ENCODE results near the gene CFAP65. TPM values are rescaled to one million over a fixed set of nuclear protein-coding genes. Genes with fewer than 3 reads are reported as not detected.

Gene CFAP65
- total RNA-seq (not detected), polyA plus RNA-seq (ENCODE audit: insufficient read depth in 1 of 8, insufficient read length in 8 of 8, low replicate concordance in 1 of 8) (under 1 TPM in 2 of 8 donors, not detected in 6; 0.05 to 0.54 TPM)
- long read RNA-seq, donor 1: 0 reads
- long read RNA-seq, donor 2: 0 reads
- long read RNA-seq, donor 3: 0 reads
- long read RNA-seq, donor 4: 0 reads
- long read RNA-seq, donor 5: 0 reads
- long read RNA-seq, donor 6: 0 reads
- long read RNA-seq, donor 7: 0 reads
- long read RNA-seq, donor 8: 0 reads
- long read RNA-seq, donor 9: 0 reads
- long read RNA-seq, donor 10: 0 reads
- long read RNA-seq, donor 11: 0 reads

- Histone ChIP-seq H3K9me3 (replicated peaks; ENCODE audit: control insufficient read depth, low read depth, low read length) (no peaks in the 10 kb centered on the region), H3K4me3 (ENCODE audit: low read length) (no peak within 1 kb of the TSS), H3K36me3 (ENCODE audit: control insufficient read depth, insufficient read depth, low read length) (no peaks in the 10 kb centered on the region), H3K27me3 (ENCODE audit: control insufficient read depth, insufficient read depth, low read length) (peaks cover 28% of the 10 kb centered on the region), H3K4me1 (ENCODE audit: control insufficient read depth, insufficient read depth, low read length) (no peaks in the 10 kb centered on the region), H3K27ac (ENCODE audit: low read length) (no peak within 1 kb of the TSS)
- 3% methylated on average over 16 of the region's 21 CpGs for WGBS (ENCODE audit: insufficient coverage)
- peak; percentile 20 for DNase-seq
Measured at GRCh38 chr2:219041252-219041651, at the start of gene CFAP65. TSS of gene CFAP65 (minus strand) at chr2:219041516. CDS start at chr2:219039048, 2,468 bp downstream.

- peaks cover 5% of the 10 kb centered on the region for H3K4me1 ChIP-seq (ENCODE audit: control insufficient read depth, insufficient read depth, low read length)
- H3K9me3 ChIP-seq (replicated peaks; ENCODE audit: control insufficient read depth, low read depth, low read length): no peaks in the 10 kb centered on the region
- DNase-seq: no peak
- H3K36me3 ChIP-seq (ENCODE audit: control insufficient read depth, insufficient read depth, low read length): no peaks in the 10 kb centered on the region
- H3K27me3 ChIP-seq (ENCODE audit: control insufficient read depth, insufficient read depth, low read length): no peaks in the 10 kb centered on the region
- no peak overlapping the region for H3K27ac ChIP-seq (ENCODE audit: low read length)
- no CpG with 5 or more reads among the region's 4 CpGs for WGBS (ENCODE audit: insufficient coverage)
- no peak overlapping the region for H3K4me3 ChIP-seq (ENCODE audit: low read length)
Measured at GRCh38 chr2:219090436-219091299, 49.4 kb upstream of the CFAP65 start.

- no peak for DNase-seq
- Histone ChIP-seq H3K27ac (ENCODE audit: low read length) (no peak overlapping the region), H3K4me1 (ENCODE audit: control insufficient read depth, insufficient read depth, low read length) (peaks cover 5% of the 10 kb centered on the region), H3K4me3 (ENCODE audit: low read length) (no peak overlapping the region), H3K9me3 (replicated peaks; ENCODE audit: control insufficient read depth, low read depth, low read length) (no peaks in the 10 kb centered on the region), H3K36me3 (ENCODE audit: control insufficient read depth, insufficient read depth, low read length) (no peaks in the 10 kb centered on the region), H3K27me3 (ENCODE audit: control insufficient read depth, insufficient read depth, low read length) (no peaks in the 10 kb centered on the region)
- WGBS (ENCODE audit: insufficient coverage): no CpG with 5 or more reads among the region's 4 CpGs
Measured at GRCh38 chr2:219089330-219089729, 48.0 kb upstream of the CFAP65 start.

GRCh38 chr2:219087848-219088247, 46.5 kb upstream of the CFAP65 start:
- no peak overlapping the region for H3K27ac ChIP-seq (ENCODE audit: low read length)
- no peak overlapping the region for H3K4me3 ChIP-seq (ENCODE audit: low read length)
- H3K4me1 ChIP-seq (ENCODE audit: control insufficient read depth, insufficient read depth, low read length): peaks cover 5% of the 10 kb centered on the region
- H3K36me3 ChIP-seq (ENCODE audit: control insufficient read depth, insufficient read depth, low read length): no peaks in the 10 kb centered on the region
- no peaks in the 10 kb centered on the region for H3K27me3 ChIP-seq (ENCODE audit: control insufficient read depth, insufficient read depth, low read length)
- no peaks in the 10 kb centered on the region for H3K9me3 ChIP-seq (replicated peaks; ENCODE audit: control insufficient read depth, low read depth, low read length)
- no CpG with 5 or more reads among the region's 1 CpG for WGBS (ENCODE audit: insufficient coverage)
- no peak for DNase-seq

GRCh38 chr2:219087361-219087760, 46.0 kb upstream of the CFAP65 start:
- no peak overlapping the region for H3K4me3 ChIP-seq (ENCODE audit: low read length)
- 40% methylated on average over 1 of the region's 5 CpGs for WGBS (ENCODE audit: insufficient coverage)
- DNase-seq: peak; percentile 26

GRCh38 chr2:219086196-219086595, 44.9 kb upstream of the CFAP65 start:
- Histone ChIP-seq H3K9me3 (replicated peaks; ENCODE audit: control insufficient read depth, low read depth, low read length) (no peaks in the 10 kb centered on the region), H3K36me3 (ENCODE audit: control insufficient read depth, insufficient read depth, low read length) (no peaks in the 10 kb centered on the region), H3K27me3 (ENCODE audit: control insufficient read depth, insufficient read depth, low read length) (no peaks in the 10 kb centered on the region), H3K27ac (ENCODE audit: low read length) (no peak overlapping the region), H3K4me1 (ENCODE audit: control insufficient read depth, insufficient read depth, low read length) (peaks cover 9% of the 10 kb centered on the region), H3K4me3 (ENCODE audit: low read length) (no peak overlapping the region)
- no peak for DNase-seq

More at GRCh38 chr2:219087361-219087760, 46.0 kb upstream of the CFAP65 start:
- no peaks in the 10 kb centered on the region for H3K9me3 ChIP-seq (replicated peaks; ENCODE audit: control insufficient read depth, low read depth, low read length)
- H3K27me3 ChIP-seq (ENCODE audit: control insufficient read depth, insufficient read depth, low read length): no peaks in the 10 kb centered on the region
- no peaks in the 10 kb centered on the region for H3K36me3 ChIP-seq (ENCODE audit: control insufficient read depth, insufficient read depth, low read length)
- no peak overlapping the region for H3K27ac ChIP-seq (ENCODE audit: low read length)
- H3K4me1 ChIP-seq (ENCODE audit: control insufficient read depth, insufficient read depth, low read length): peaks cover 8% of the 10 kb centered on the region

- no peak overlapping the region for H3K4me3 ChIP-seq (ENCODE audit: low read length)
- H3K27me3 ChIP-seq (ENCODE audit: control insufficient read depth, insufficient read depth, low read length): no peaks in the 10 kb centered on the region
- H3K27ac ChIP-seq (ENCODE audit: low read length): no peak overlapping the region
- no peaks in the 10 kb centered on the region for H3K9me3 ChIP-seq (replicated peaks; ENCODE audit: control insufficient read depth, low read depth, low read length)
- no peaks in the 10 kb centered on the region for H3K36me3 ChIP-seq (ENCODE audit: control insufficient read depth, insufficient read depth, low read length)
- H3K4me1 ChIP-seq (ENCODE audit: control insufficient read depth, insufficient read depth, low read length): peaks cover 9% of the 10 kb centered on the region
- no peak for DNase-seq
Measured at GRCh38 chr2:219084791-219085190, 43.5 kb upstream of the CFAP65 start.

GRCh38 chr2:219082332-219082958, 41.1 kb upstream of the CFAP65 start:
- Histone ChIP-seq H3K4me3 (ENCODE audit: low read length) (no peak overlapping the region), H3K36me3 (ENCODE audit: control insufficient read depth, insufficient read depth, low read length) (peaks cover 3% of the 10 kb centered on the region), H3K9me3 (replicated peaks; ENCODE audit: control insufficient read depth, low read depth, low read length) (no peaks in the 10 kb centered on the region), H3K27me3 (ENCODE audit: control insufficient read depth, insufficient read depth, low read length) (no peaks in the 10 kb centered on the region), H3K27ac (ENCODE audit: low read length) (no peak overlapping the region), H3K4me1 (ENCODE audit: control insufficient read depth, insufficient read depth, low read length) (peaks cover 9% of the 10 kb centered on the region)
- no peak for DNase-seq
- no CpG with 5 or more reads among the region's 5 CpGs for WGBS (ENCODE audit: insufficient coverage)

GRCh38 chr2:219081701-219082331, 40.5 kb upstream of the CFAP65 start:
- H3K4me1 ChIP-seq (ENCODE audit: control insufficient read depth, insufficient read depth, low read length): peaks cover 4% of the 10 kb centered on the region
- no peaks in the 10 kb centered on the region for H3K9me3 ChIP-seq (replicated peaks; ENCODE audit: control insufficient read depth, low read depth, low read length)
- H3K36me3 ChIP-seq (ENCODE audit: control insufficient read depth, insufficient read depth, low read length): peaks cover 10% of the 10 kb centered on the region
- no peaks in the 10 kb centered on the region for H3K27me3 ChIP-seq (ENCODE audit: control insufficient read depth, insufficient read depth, low read length)
- no peak overlapping the region for H3K4me3 ChIP-seq (ENCODE audit: low read length)
- peak; percentile 22 for DNase-seq
- no peak overlapping the region for H3K27ac ChIP-seq (ENCODE audit: low read length)

- peaks cover 16% of the 10 kb centered on the region for H3K36me3 ChIP-seq (ENCODE audit: control insufficient read depth, insufficient read depth, low read length)
- H3K4me1 ChIP-seq (ENCODE audit: control insufficient read depth, insufficient read depth, low read length): peaks cover 3% of the 10 kb centered on the region
- no peaks in the 10 kb centered on the region for H3K27me3 ChIP-seq (ENCODE audit: control insufficient read depth, insufficient read depth, low read length)
- no peak overlapping the region for H3K4me3 ChIP-seq (ENCODE audit: low read length)
- no peak for DNase-seq
- 62% methylated on average over 4 of the region's 7 CpGs for WGBS (ENCODE audit: insufficient coverage)
- H3K9me3 ChIP-seq (replicated peaks; ENCODE audit: control insufficient read depth, low read depth, low read length): no peaks in the 10 kb centered on the region
- H3K27ac ChIP-seq (ENCODE audit: low read length): no peak overlapping the region
Measured at GRCh38 chr2:219081096-219081495, 39.8 kb upstream of the CFAP65 start.
